HG02981 (cell line): ENCODE results near the gene ALDH6A1.

Experiments
- ATAC-seq: cut with Tn5 transposase; IDR thresholded peaks from one replicate; pipeline ENCODE4 v1.9.1; 2021; ENCODE audit warnings: mild to moderate bottlenecking, moderate library complexity; ENCODE audit not compliant: unreplicated experiment

ALDH6A1 gene

GRCh38 chr14:74049876-74050495 is 34.3 kb downstream of the ALDH6A1 start:
- ATAC-seq: no peak

GRCh38 chr14:74048281-74048680 is 36.0 kb downstream of the ALDH6A1 start:
- no peak for ATAC-seq

DNA sequence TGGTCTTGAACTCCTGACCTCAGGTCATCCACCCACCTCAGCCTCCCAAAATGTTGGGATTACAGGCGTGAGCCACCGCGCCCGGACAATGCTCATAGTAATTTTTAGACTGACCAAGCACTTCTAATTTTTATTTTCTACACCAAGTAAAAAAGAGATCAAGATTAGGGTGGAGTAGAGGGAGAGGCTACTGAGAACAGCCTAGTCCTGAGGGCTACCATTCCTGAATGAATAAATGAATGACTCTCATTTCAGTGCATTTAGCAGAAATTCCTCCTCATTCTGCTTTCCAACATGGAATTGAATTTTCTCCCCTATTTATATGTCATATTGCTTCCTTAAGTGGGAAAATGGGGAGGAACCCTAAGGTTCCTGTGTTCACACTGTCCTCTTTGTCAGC is 38.7 kb downstream of the ALDH6A1 start:
- no peak for ATAC-seq

DNA sequence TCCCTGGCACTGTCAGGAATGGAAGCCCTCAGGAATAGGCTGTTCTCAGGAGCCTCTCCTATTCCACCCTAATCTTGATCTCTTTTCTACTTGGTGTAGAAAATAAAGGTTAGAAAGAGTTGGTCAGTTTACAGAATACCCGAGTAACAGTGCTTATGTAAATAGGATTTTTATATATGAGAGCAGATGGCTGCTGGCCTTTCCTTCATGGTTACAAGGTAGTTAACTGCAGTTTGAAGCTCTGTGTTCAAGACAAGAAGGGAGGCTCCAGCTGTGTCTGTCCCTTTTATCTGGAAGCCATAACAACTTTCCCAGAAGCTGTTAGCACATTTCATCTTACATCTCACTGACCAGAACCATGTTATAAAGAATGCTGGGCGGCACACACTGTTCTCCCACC is 42.0 kb downstream of the ALDH6A1 start:
- ATAC-seq: no peak

DNA sequence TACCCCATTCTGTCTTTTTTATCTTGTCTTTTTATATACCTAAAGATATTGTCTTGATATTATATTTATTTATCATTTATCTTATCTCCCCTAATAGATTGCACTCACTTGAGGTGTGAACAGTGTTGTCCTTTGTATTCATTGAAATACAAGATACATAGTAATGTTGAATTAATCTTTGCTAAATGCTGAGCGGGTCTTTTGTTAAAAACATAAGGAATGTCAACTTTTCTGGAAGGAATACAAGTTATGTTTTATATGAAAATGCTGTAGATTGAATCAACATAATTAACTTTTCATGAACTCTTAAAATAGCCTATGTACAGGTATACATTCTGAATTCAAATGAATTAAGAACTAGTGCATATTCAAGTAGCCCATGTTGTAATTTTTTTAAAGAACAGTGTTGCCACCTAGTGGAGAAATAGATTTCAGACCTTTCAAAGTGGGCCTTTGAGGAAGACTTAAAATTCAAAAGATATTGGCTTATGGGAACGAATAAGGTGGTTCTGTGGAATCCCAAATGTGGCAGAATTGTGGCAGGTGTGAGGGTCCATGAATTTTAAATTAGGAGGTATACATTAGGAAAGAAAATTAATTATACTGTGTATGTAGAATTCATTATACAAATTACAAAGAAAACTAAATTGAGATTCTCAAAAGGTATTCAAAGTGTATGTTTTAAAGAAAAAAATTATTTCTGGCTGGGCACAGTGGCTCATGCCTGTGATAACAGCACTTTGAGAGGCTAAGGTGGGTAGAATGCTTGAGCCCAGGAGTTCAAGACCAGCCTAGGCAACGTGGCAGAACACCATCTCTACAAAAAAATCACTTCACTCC is 46.0 kb downstream of the ALDH6A1 start:
- ATAC-seq: no peak

DNA sequence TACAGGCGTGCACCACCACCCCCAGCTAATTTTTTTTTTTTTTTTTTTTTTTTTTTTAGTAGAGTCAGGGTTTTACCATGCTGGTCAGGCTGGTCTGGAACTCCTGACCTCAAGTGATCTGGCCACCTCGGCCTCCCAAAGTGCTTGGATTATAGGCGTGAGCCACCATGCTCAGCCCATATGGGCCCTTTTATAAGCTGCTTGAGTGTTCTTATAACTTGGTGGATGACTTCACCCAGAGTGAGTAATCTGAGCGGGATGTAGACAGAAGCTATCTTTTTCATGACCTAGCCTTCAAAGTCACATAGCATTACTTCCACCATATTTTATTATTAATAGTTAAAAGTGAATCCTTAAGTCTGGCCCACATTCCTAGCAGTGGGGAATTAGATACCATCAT is 48.7 kb downstream of the ALDH6A1 start:
- no peak for ATAC-seq

DNA sequence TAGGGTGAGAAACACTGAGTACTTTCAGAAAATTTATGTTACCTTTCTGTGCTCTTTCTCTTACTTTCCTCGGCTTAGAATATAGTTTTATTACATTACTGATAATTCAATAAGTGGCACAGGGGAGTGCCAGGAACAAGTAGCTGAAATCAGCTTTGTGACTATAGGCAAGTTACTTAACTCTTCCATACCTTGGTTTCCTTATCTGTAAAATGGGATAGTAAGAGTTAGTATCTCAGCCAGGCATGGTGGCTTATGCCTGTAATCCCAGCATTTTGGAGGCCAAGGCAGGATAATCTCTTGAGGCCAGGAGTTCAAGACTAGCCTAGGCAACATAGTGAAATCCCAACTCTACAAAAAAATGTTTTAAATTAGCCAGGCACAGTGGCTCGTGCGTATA is 49.7 kb downstream of the ALDH6A1 start:
- no peak for ATAC-seq

GRCh38 chr14:74029136-74029535 is 55.1 kb downstream of the ALDH6A1 start:
- no peak for ATAC-seq

GRCh38 chr14:74022346-74022745 is 61.9 kb downstream of the ALDH6A1 start:
- no peak for ATAC-seq

DNA sequence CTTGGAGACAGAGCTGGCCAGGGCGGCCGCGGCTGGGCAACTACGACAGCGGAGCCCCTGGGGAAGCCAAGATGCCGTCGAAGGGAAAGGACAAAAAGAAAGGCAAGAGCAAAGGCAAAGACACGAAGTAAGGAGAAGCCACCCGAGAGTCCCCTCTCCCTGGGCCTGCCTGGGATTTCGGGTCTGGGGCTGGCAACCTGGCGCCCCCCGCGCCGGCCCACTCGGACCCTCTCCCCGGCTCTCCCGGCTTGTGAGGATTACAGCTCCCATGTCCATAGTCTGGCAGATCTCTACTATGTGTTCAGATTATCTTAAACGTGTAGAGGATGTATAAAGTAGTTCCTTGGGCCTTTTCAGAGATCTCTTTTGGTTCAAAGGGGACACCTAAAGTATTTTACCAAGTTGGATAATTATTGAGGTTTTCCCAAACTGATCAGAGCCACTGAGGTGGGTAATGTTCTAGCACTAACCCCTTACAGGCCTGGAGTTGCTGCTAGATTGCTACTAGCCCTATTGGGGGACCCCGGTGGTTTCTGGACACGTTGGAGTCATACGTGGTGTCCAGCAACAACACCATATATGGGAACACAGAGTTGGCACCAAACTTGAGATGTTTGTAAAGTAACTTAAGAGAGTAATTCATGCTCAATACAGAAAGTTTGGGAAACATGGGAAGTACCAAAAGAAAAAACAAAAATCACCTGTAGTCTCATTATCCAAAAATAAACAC is 64.7 kb downstream of the ALDH6A1 start:
- ATAC-seq: no peak

- peak; percentile 84 for ATAC-seq
These were observed 65.5 kb downstream of the ALDH6A1 start, which contains the start of the genes BBOF1 and ENTPD5 for GRCh38 chr14:74018586-74019407. TSS of gene BBOF1 (plus strand) at chr14:74019349. CDS start at chr14:74019479, 130 bp downstream. TSS of gene ENTPD5 (minus strand) at chr14:74019288. CDS start at chr14:73988102, 31,186 bp downstream.

GRCh38 chr14:74018174-74018585 is 66.1 kb downstream of the ALDH6A1 start:
- peak; percentile 9 for ATAC-seq

DNA sequence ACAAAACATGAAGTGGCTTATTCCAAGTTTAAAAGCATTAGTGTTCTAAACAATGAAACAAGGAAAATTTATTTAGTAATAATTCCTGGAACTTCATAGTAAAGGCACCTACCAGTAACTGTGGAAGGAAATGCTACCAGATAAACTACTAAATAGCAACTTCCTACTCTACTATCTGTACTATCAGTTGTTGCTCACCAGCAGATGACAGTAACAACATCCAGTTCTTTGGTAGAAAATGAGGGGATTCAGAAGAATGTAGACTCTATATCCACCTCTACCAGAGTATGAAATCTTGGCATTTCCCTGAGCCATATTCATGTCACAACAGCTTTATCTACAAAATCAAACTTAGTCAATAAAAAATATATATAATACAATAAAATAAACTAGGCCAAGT is 68.3 kb downstream of the ALDH6A1 start:
- ATAC-seq: no peak

DNA sequence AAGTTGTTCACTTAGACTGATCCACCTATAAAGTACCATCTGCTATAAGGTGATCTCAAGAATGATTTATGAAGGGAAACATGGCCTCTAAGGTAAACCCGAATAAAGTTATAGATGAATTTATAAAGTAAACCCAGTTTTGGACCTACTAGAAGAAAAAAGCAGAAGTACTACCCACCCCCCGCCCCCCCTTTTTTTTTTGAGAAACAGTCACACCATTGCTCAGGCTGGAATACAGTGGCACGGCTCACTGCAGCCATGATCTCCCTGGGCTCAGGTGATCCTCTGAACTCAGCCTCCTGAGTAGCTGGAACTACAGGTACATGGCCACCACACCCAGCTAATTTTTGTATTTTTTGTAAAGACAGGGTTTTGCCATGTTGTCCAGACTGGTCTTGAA is 69.1 kb downstream of the ALDH6A1 start:
- no peak for ATAC-seq

- no peak for ATAC-seq
These were observed 70.0 kb downstream of the ALDH6A1 start for GRCh38 chr14:74014299-74014698.

DNA sequence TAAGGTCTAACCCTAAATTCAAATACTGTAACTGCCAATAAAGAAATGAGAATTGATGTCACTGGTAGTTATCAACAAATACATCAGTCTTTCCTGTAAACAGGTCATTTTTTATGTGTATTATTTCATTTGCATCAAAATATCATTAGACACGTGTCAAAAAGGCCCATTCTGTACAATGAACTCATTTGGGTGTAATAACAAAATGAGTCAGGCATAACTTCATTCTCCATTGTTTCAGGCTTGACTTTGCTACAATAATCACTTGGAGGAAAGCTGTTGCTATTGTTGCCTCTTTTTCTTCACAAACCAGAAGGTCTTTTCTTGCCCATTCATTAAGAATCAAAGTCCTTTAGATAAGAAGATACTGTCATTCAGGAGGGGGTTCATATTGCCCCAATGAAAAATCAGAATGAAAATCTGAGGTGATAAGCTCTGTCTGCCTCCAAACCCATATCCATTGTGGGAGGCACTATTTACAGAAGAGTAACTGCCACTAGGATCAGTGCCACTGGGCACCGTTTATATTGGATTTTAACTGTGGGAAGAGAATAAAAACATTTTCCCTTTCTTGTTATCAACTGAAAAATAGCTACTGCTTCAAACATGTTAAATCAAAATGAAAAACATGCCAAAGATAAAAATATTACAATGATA is 75.3 kb downstream of the ALDH6A1 start:
- no peak for ATAC-seq
